ENCODE results near the gene OPCML. TPM values are rescaled to one million over a fixed set of nuclear protein-coding genes. Genes with fewer than 3 reads are reported as not detected.

The OPCML gene
- total RNA-seq, 1 experiment from 2014 or later = not detected

DNA sequence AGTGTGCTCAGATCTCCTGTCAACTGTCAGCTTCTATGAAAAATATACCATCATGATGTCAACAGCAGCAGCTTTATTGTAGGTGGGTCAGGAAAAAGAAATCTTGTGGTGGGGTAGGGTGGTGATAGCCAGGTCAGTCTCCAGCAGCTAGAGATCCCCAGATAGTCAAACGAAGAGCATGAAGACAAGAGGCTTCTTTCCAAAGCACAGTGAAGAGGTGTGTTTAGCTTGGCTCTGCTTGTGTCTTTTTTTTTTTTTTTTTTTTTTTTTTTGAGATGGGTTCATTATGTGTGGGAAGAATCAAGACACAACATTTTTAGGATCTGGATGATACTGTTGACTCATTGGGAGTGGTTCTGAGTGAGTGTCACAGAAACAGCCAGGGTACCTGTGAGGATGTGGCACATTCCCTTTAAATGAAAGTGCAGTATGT is 1086.4 kb downstream of the OPCML start:
- Mint-ChIP-seq H3K9me3 (ENCODE audit: unreplicated experiment) (peaks cover 4% of the 10 kb centered on the region), H3K4me3 (ENCODE audit: unreplicated experiment) (no peak overlapping the region), H3K27ac (ENCODE audit: unreplicated experiment) (no peak overlapping the region), H3K36me3 (ENCODE audit: insufficient read depth, unreplicated experiment) (no peaks in the 10 kb centered on the region), H3K27me3 (ENCODE audit: insufficient read depth, unreplicated experiment) (peaks cover 4% of the 10 kb centered on the region), H3K4me1 (ENCODE audit: low read depth, unreplicated experiment) (no peaks in the 10 kb centered on the region)
- Histone ChIP-seq H3K9me3 (no peaks in the 10 kb centered on the region), H3K4me1 (no peaks in the 10 kb centered on the region), H3K4me3 (ENCODE audit: low read depth, low read length) (no peak overlapping the region), H3K27me3 (replicated peaks; ENCODE audit: control insufficient read depth, insufficient read depth, low read length) (no peaks in the 10 kb centered on the region), H3K36me3 (ENCODE audit: control insufficient read depth, insufficient read depth, low read length) (no peaks in the 10 kb centered on the region)
- intact Hi-C loops (cut with micrococcal nuclease; ENCODE audit: unreplicated experiment) = no loop called here
- no peak for DNase-seq
- ChIA-PET CTCF (no interaction called here), POLR2A (no interaction called here)
- TF ChIP-seq, protein P1, sequence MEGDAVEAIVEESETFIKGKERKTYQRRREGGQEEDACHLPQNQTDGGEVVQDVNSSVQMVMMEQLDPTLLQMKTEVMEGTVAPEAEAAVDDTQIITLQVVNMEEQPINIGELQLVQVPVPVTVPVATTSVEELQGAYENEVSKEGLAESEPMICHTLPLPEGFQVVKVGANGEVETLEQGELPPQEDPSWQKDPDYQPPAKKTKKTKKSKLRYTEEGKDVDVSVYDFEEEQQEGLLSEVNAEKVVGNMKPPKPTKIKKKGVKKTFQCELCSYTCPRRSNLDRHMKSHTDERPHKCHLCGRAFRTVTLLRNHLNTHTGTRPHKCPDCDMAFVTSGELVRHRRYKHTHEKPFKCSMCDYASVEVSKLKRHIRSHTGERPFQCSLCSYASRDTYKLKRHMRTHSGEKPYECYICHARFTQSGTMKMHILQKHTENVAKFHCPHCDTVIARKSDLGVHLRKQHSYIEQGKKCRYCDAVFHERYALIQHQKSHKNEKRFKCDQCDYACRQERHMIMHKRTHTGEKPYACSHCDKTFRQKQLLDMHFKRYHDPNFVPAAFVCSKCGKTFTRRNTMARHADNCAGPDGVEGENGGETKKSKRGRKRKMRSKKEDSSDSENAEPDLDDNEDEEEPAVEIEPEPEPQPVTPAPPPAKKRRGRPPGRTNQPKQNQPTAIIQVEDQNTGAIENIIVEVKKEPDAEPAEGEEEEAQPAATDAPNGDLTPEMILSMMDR (IDR thresholded peaks at IDR 0.05; ENCODE audit: insufficient read depth in 1 of 2, low read depth in 1 of 2, low read length in 1 of 2, severe bottlenecking in 1 of 2, unreplicated experiment in 1 of 2) = no peak
- no TSS peak for BruUV-seq (replicated peaks)

DNA sequence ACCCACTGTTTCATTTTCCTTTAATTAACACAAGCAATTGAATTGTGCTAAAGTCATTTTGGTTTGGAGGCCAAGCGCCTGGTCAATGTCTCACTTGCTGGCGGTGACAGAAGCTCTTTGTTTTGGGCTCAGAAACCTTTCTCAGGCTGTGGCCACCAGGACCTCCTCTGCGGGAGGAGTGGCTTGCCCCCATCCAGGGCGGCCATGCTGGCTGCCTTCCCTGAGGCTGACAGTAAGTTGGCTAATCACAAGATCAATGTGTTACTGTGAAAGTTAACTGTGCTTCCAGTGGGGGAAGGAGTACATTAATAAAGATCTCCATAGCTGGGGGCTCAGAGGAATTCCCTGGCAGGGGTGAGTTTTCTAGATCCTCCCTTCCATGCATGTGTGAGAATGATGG is 1087.4 kb downstream of the OPCML start:
- intact Hi-C loops (cut with micrococcal nuclease; ENCODE audit: unreplicated experiment) = no loop called here
- Mint-ChIP-seq H3K4me3 (ENCODE audit: unreplicated experiment) (no peak overlapping the region), H3K36me3 (ENCODE audit: insufficient read depth, unreplicated experiment) (no peaks in the 10 kb centered on the region), H3K27me3 (ENCODE audit: insufficient read depth, unreplicated experiment) (peaks cover 8% of the 10 kb centered on the region), H3K9me3 (ENCODE audit: unreplicated experiment) (peaks cover 10% of the 10 kb centered on the region), H3K27ac (ENCODE audit: unreplicated experiment) (no peak overlapping the region), H3K4me1 (ENCODE audit: low read depth, unreplicated experiment) (no peaks in the 10 kb centered on the region)
- TF ChIP-seq, protein P1 (IDR thresholded peaks at IDR 0.05; ENCODE audit: insufficient read depth in 1 of 2, low read depth in 1 of 2, low read length in 1 of 2, severe bottlenecking in 1 of 2, unreplicated experiment in 1 of 2) = no peak
- Histone ChIP-seq H3K9me3 (no peaks in the 10 kb centered on the region), H3K27me3 (replicated peaks; ENCODE audit: control insufficient read depth, insufficient read depth, low read length) (no peaks in the 10 kb centered on the region), H3K4me1 (no peaks in the 10 kb centered on the region), H3K4me3 (ENCODE audit: low read depth, low read length) (no peak overlapping the region), H3K36me3 (ENCODE audit: control insufficient read depth, insufficient read depth, low read length) (no peaks in the 10 kb centered on the region)
- CTCF ChIA-PET = no interaction called here
- BruUV-seq (replicated peaks) = no TSS peak
- DNase-seq = no peak
- POLR2A ChIA-PET = no interaction called here

DNA sequence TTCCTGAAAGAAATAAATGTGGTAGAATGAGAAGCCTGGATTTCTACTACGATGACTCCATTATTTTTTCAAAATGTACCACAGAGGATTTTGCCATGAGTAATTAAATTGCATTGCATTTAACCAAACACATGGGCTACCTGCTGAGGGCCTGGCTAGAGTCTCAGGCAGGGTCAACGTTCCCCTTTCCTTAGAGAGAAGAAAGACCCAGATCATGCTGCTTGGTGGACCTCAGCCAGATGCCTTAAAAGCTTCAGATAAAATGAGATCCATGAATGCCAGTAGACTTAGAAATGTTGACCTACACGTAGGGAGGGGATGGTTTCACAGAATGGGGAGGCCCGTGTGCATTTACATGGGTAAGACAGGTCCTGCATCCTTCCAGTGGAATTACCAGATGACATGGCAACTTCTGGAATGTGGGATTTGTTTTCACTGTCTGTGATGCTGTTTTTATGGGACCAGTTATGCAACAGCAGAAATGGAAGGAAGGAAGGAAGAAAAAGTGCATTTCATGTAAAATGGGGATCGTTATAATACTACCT is 1092.5 kb downstream of the OPCML start:
- Mint-ChIP-seq H3K4me3 (ENCODE audit: unreplicated experiment) (no peak overlapping the region), H3K4me1 (ENCODE audit: low read depth, unreplicated experiment) (no peaks in the 10 kb centered on the region), H3K27ac (ENCODE audit: unreplicated experiment) (no peak overlapping the region), H3K27me3 (ENCODE audit: insufficient read depth, unreplicated experiment) (peaks cover 9% of the 10 kb centered on the region), H3K36me3 (ENCODE audit: insufficient read depth, unreplicated experiment) (no peaks in the 10 kb centered on the region), H3K9me3 (ENCODE audit: unreplicated experiment) (peaks cover 10% of the 10 kb centered on the region)
- no peak for DNase-seq
- ChIA-PET CTCF (no interaction called here), POLR2A (no interaction called here)
- Histone ChIP-seq H3K36me3 (ENCODE audit: control insufficient read depth, insufficient read depth, low read length) (no peaks in the 10 kb centered on the region), H3K4me1 (no peaks in the 10 kb centered on the region), H3K9me3 (no peaks in the 10 kb centered on the region), H3K27me3 (replicated peaks; ENCODE audit: control insufficient read depth, insufficient read depth, low read length) (no peaks in the 10 kb centered on the region), H3K4me3 (ENCODE audit: low read depth, low read length) (no peak overlapping the region)
- no TSS peak for BruUV-seq (replicated peaks)
- intact Hi-C loops (cut with micrococcal nuclease; ENCODE audit: unreplicated experiment) = no loop called here
- TF ChIP-seq, protein P1 (IDR thresholded peaks at IDR 0.05; ENCODE audit: insufficient read depth in 1 of 2, low read depth in 1 of 2, low read length in 1 of 2, severe bottlenecking in 1 of 2, unreplicated experiment in 1 of 2) = no peak
